Measurements from ENCODE around the gene WDR4.
"Not testable (repeated sequence)": the region's sequence is repeated elsewhere in the genome, so short reads cannot be mapped to it uniquely, and the experiment has no call there.

WDR4 gene

GRCh38 chr21:42837421-42838211 lies 41.7 kb downstream of the WDR4 start:
- DNase-seq, result no peak

- no peak for DNase-seq
Observed at GRCh38 chr21:42836767-42837301, 42.5 kb downstream of the WDR4 start.

- DNase-seq, result no peak
Observed at GRCh38 chr21:42836402-42836666, 43.0 kb downstream of the WDR4 start.

- DNase-seq, result no peak
Observed at GRCh38 chr21:42835611-42836401, 43.5 kb downstream of the WDR4 start.

GRCh38 chr21:42835211-42835610 lies 44.1 kb downstream of the WDR4 start:
- DNase-seq, result no peak

- DNase-seq, result no peak
Observed at GRCh38 chr21:42834726-42835191, 44.6 kb downstream of the WDR4 start.

GRCh38 chr21:42833859-42834725 lies 45.2 kb downstream of the WDR4 start:
- no peak for DNase-seq

- peak; percentile 45 for DNase-seq
Observed at GRCh38 chr21:42833439-42833815, 45.9 kb downstream of the WDR4 start.

GRCh38 chr21:42832321-42832630 lies 47.1 kb downstream of the WDR4 start:
- DNase-seq, result not testable (repeated sequence)

- no peak for DNase-seq
Observed at GRCh38 chr21:42830456-42831455, 48.6 kb downstream of the WDR4 start.

GRCh38 chr21:42829954-42830353 lies 49.4 kb downstream of the WDR4 start:
- no peak for DNase-seq

GRCh38 chr21:42829417-42829816 lies 49.9 kb downstream of the WDR4 start:
- no peak for DNase-seq

- DNase-seq, result no peak
Observed at GRCh38 chr21:42827588-42827987, 51.8 kb downstream of the WDR4 start.

GRCh38 chr21:42820616-42821465 lies 58.5 kb downstream of the WDR4 start:
- DNase-seq, result no peak

GRCh38 chr21:42819861-42820615 lies 59.3 kb downstream of the WDR4 start:
- DNase-seq, result no peak

- no peak for DNase-seq
Observed at GRCh38 chr21:42818328-42818749, 61.0 kb downstream of the WDR4 start.

- DNase-seq, result no peak
Observed at GRCh38 chr21:42815217-42815616, 64.1 kb downstream of the WDR4 start.

- not testable (repeated sequence) for DNase-seq
Observed at GRCh38 chr21:42812528-42813241, 66.7 kb downstream of the WDR4 start.

- no peak for DNase-seq
Observed at GRCh38 chr21:42811960-42812359, 67.4 kb downstream of the WDR4 start.
